GM12878 (cell line): ENCODE measurements around the gene MUC5B.

Experiments
- CREB1 ChIP-seq: IDR thresholded peaks from 2 replicates; pipeline ENCODE4 v1.6.1; 2012; ENCODE audit warnings: low read depth, mild to moderate bottlenecking, inconsistent platforms
- EED ChIP-seq: sonication (generic); IDR thresholded peaks from 2 replicates; pipeline ENCODE4 v1.6.1; 2016; ENCODE audit warnings: antibody characterized with exemption, low read depth
- MYC ChIP-seq: IDR thresholded peaks from 2 replicates; pipeline ENCODE4 v1.6.1; 2011; ENCODE audit warnings: mild to moderate bottlenecking, low read length, moderate library complexity, inconsistent platforms; ENCODE audit not compliant: insufficient read depth, insufficient replicate concordance, insufficient read length, severe bottlenecking
- TF ChIP-seq, protein P1 (sequence below), 3 experiments: IDR thresholded peaks in 2 of 3; conservative IDR thresholded peaks in 1 of 3; 2 replicates each; pipeline ENCODE4 v1.5.1; 2011; ENCODE audit warnings: low read depth in 3 of 3, low read length in 3 of 3, mild to moderate bottlenecking in 3 of 3, control low read depth in 2 of 3, moderate library complexity in 2 of 3, inconsistent platforms in 1 of 3, mixed read lengths in 1 of 3; ENCODE audit not compliant: control insufficient read depth in 2 of 3, insufficient read depth in 1 of 3; ENCODE audit errors: extremely low read depth in 1 of 3
- TF ChIP-seq, protein P2 (sequence below): fragments of 450-650 bp; IDR thresholded peaks from 2 replicates; pipeline ENCODE4 v1.6.1; 2017; ENCODE audit warnings: mild to moderate bottlenecking, moderate library complexity

DNA sequence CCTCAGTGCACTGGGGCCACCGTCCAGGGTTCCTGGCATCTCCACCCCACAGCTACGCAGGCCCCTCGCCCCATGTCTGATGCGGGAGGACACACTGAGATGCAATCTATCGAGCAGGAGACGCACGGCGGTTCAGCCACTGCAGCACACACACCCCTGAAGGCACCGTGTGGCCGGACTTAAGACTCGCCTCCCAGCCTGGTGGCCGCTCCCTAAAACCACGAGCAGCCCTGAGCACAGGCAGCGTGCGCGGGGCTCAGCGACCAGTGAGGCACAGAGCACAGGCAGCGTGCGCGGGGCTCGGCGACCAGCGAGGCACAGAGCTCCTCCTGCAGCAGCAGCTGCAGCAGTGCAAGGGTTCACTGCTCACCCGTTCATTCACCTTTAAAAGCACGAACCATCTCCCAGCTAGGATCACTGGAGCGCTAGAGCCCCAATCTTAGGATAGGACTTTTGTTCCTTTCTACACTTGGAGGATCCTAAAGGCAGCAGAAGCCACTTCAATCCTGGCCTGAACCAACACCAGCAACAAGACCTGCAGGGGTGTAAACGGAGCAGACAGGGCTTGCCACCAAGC, 55.2 kb downstream of the MUC5B start:
- TF ChIP-seq, protein P1, sequence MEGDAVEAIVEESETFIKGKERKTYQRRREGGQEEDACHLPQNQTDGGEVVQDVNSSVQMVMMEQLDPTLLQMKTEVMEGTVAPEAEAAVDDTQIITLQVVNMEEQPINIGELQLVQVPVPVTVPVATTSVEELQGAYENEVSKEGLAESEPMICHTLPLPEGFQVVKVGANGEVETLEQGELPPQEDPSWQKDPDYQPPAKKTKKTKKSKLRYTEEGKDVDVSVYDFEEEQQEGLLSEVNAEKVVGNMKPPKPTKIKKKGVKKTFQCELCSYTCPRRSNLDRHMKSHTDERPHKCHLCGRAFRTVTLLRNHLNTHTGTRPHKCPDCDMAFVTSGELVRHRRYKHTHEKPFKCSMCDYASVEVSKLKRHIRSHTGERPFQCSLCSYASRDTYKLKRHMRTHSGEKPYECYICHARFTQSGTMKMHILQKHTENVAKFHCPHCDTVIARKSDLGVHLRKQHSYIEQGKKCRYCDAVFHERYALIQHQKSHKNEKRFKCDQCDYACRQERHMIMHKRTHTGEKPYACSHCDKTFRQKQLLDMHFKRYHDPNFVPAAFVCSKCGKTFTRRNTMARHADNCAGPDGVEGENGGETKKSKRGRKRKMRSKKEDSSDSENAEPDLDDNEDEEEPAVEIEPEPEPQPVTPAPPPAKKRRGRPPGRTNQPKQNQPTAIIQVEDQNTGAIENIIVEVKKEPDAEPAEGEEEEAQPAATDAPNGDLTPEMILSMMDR (IDR thresholded peaks at IDR 0.05 in 2 of 3, conservative IDR thresholded peaks at IDR 0.05 in 1 of 3; ENCODE audit: control insufficient read depth in 2 of 3, extremely low read depth in 1 of 3, insufficient read depth in 1 of 3, low read depth in 3 of 3, low read length in 3 of 3): no peak
- TF ChIP-seq CREB1: no peak
- no peak for TF ChIP-seq MYC
- TF ChIP-seq, protein P2, sequence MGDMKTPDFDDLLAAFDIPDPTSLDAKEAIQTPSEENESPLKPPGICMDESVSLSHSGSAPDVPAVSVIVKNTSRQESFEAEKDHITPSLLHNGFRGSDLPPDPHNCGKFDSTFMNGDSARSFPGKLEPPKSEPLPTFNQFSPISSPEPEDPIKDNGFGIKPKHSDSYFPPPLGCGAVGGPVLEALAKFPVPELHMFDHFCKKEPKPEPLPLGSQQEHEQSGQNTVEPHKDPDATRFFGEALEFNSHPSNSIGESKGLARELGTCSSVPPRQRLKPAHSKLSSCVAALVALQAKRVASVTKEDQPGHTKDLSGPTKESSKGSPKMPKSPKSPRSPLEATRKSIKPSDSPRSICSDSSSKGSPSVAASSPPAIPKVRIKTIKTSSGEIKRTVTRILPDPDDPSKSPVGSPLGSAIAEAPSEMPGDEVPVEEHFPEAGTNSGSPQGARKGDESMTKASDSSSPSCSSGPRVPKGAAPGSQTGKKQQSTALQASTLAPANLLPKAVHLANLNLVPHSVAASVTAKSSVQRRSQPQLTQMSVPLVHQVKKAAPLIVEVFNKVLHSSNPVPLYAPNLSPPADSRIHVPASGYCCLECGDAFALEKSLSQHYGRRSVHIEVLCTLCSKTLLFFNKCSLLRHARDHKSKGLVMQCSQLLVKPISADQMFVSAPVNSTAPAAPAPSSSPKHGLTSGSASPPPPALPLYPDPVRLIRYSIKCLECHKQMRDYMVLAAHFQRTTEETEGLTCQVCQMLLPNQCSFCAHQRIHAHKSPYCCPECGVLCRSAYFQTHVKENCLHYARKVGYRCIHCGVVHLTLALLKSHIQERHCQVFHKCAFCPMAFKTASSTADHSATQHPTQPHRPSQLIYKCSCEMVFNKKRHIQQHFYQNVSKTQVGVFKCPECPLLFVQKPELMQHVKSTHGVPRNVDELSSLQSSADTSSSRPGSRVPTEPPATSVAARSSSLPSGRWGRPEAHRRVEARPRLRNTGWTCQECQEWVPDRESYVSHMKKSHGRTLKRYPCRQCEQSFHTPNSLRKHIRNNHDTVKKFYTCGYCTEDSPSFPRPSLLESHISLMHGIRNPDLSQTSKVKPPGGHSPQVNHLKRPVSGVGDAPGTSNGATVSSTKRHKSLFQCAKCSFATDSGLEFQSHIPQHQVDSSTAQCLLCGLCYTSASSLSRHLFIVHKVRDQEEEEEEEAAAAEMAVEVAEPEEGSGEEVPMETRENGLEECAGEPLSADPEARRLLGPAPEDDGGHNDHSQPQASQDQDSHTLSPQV: no peak
- TF ChIP-seq EED: no peak
